Measurements from ENCODE around the gene SHPK.

SHPK gene

GRCh38 chr17:3660311-3660891 lies 24.4 kb upstream of the SHPK start:
- DNase-seq: no peak

DNA sequence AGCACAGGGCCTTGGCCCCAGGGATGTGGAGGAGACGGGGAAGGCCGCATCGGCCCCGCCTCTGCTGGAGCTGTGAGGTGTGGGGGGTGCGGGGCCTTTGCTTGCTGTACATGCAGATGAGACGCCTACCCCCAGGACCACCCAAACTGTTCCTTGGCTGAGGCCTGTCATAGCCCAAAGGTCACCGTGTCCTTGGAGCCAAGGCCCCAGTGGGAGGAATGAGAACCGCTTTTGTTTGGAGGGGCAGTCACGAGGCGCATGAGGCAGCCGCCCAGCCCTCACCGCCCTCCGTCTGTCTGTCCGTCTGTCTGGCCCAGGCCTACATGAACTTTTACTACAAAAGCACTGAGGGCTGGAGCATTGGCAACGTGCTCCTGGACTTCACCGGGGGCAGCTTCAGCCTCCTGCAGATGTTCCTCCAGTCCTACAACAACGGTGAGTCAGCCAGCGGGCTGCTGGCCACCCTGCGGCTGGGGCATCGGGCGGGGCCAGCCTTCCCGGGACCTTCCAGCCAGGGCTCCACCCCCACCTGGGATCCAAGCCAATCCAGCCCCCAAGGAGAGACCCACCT lies 23.6 kb upstream of the SHPK start:
- DNase-seq: no peak

DNA sequence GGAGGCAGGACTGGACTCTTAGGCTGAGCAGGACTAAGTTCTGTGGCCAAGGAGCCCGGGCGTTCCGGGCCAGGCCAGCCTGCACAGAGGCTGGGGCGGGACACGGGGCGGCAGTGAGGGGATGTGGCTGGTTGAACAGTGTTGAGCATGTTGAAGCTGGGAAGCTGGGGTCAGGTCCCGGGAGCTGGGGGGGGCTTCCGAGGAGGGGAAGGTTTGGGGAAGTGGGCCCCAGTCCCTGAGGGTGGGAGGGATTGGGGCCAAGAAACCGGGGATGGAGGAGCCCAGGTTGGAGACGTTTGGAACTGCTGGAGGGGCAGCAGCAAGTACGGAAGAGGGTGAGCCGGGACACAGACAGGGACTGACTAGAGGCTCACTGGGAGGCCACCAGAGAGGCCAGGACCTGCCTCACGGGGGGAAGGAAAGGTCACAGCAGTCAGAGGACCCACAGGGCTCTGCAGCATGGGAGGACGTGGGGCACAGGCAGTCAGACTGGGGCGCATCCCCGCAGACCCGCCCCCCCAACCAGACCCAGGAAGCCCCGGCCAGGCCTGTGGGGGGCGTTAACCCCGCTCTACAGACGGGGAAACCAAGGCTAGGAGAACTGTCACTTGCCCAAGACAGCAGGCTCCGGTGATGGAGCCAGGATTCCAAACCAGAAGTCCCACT lies 22.9 kb upstream of the SHPK start:
- DNase-seq: no peak

DNA sequence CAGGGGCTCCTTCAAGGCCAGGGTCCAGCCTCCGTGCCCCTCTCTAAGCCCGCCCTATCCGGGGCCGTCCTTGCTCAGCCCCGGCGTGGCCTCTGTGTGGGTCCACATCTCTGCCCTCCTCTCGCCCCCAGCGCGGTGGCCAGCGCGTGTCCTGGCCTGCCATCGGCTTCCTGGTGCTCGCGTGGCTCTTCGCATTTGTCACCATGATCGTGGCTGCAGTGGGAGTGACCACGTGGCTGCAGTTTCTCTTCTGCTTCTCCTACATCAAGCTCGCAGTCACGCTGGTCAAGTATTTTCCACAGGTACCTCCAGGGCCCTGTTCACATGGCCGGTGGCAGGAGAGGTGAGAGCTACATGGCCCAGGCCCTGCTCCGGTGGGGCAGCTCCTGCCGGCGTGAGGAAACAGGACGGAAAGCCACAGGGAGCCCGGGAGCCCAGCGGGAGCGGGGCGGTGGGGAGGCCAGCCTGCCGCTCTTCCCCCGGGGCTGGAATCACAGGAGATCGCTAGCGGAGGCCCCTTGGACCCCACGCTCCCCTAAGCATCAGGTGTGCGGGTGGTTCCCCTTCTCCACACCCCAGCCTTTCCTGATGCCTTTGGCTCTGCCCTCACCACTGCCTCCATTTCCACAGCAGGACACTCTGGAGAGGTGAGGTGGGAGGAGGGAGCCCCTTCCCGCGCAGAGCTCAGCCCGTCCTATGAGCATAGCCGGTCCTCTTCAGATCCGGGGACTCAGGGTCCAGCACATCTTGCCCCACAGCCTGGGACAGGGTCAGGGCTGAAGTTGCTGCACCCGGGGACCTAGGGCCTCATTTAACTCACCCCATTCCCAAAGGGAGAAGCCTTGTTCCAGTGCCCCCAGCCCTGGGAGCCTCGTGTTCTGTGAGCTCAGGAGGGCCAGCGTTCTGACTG lies 22.1 kb upstream of the SHPK start:
- DNase-seq: peak in 1 of 2 donors; percentile 72

- DNase-seq: no peak
Measured at GRCh38 chr17:3657588-3657869, 21.5 kb upstream of the SHPK start.

DNA sequence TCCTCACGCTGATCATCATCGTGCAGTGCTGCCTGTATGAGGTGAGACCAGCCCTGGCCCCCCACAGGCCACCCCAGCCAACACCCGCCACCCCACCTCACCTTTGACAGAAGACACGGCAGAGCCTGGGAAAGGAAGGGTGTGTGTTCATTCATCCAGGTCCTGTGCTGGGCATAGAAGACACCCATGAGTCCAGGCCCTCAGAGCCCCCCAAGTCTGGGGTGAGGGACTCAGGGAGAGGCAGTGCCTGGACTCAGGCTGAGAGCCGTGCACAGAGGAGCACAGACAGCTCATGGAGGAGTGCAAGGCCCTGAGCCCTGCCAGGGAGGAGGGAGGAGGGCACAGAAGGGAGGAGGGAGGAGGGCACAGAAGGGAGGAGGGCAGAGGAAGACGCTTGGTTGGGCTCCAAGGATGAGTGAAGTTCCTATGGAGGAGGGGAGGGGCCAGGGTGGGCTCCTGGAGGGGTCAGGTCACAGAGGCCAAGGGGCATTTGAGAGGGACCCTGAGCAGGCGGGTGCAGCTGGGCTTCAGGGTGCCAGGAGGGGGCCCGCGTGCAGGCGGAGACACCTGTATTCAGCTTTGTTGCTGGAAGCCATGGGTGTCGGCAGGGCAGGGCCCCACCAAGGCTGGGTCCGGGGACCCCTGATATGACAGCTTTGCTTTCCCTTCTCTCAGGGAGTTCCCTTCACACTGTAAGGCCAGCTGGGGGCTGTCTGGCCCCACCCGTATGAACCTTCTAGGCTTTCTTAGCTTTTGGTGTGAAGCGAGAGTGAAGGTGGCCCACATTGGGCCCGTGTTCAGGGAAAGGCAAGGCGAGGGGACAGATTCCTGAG lies 20.9 kb upstream of the SHPK start:
- no peak for DNase-seq

GRCh38 chr17:3656353-3656752 lies 20.3 kb upstream of the SHPK start:
- no peak for DNase-seq

DNA sequence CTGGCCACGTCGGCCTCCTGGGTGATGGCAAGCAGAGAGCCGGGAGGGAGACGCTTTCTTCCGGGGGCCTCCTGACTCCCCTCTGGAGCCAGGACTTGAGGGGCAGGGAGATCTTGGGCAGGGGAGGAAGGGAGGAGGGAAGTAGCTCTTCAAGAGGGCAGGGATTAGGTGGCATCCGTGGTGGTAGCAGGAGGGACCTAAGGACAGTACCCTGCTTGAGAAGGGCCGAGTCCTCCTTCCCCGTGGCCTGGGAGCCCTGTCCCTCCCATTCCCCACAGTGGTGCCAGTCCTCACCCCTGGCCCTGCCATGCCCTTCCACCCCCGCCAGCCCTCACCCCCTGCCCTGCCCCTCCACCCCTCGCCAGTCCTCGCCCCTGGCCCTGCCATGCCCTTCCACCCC lies 19.7 kb upstream of the SHPK start:
- DNase-seq: no peak

- peak; percentile 42 to 72 for DNase-seq
Measured at GRCh38 chr17:3647769-3648555, 11.9 kb upstream of the SHPK start.

DNA sequence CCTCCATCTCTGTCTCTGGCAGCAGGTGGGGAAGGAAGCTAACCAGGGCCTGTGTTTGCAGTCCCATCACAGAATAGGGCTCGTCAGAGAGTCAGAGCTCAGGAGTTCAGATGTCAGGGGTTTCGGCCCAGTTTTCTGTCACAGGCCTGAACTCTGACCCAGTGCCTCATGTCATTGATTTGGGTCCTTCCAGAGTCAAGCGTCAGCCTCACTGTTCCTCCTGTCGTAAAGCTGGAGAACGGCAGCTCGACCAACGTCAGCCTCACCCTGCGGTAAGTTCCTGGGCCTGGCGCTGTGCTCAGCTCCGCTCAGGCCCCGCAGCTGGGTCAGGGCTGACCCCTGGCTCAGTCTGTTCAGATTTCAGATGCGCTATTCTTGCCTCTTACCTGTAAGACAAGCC lies 11.2 kb upstream of the SHPK start:
- no peak for DNase-seq

DNA sequence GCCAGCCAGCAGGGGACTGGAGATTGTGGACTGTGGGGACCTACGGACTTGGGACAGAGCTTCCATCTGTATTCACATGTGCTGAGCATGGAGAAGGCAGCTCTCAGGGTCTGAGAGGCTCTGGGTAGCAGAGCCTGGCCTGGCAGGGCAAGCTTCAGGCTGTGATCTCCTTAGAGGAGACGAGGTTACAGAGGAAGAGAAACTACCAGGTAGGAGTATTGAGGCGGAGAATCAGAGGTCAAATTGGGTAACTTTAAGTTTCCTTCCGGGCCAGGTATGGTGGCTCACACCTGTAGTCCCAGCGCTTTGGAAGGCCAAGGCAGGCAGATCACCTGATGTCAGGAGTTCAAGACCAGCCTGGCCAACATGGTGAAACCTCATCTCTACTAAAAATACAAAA lies 9.3 kb upstream of the SHPK start:
- no peak for DNase-seq

- DNase-seq: peak; percentile 89 to 94
Measured at GRCh38 chr17:3643889-3644349, 7.9 kb upstream of the SHPK start.

DNA sequence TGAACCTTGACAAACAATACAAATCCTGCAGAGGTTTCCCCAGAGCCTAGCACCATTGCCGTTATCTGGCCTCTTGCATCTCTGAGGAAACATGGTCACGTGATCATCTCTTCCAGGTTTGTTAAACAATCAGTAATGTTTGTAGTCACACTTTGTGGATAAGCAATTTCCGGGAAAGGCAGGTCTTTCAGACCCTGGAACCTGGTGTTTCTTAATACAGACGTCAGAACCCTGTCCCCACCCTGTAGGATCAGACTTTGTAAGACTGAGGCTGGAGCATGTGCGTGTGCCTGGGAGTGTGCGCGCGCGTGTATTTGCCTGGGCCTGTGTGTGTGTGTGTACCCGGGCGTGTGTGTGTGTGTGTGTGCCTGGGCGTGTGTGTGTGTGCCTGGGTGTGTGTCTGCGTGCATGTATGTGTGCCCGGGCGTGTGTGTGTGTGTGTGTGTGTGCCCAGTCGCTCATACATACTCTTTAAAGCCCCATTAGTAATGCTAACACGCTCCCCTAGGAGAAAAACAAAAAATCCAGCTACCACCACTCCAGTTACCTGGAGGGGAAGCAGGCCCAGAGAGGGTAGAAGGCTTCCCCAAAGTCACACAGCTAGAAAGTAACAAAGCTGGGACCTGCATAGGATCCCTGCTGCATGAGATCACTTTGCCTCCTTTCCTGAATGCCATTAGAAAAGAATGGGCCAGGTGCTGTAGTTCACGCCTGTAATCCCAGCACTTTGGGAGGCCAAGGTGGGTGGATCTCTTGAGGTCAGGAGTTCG lies 5.9 kb upstream of the SHPK start:
- peak in 1 of 2 donors; percentile 40 for DNase-seq

DNA sequence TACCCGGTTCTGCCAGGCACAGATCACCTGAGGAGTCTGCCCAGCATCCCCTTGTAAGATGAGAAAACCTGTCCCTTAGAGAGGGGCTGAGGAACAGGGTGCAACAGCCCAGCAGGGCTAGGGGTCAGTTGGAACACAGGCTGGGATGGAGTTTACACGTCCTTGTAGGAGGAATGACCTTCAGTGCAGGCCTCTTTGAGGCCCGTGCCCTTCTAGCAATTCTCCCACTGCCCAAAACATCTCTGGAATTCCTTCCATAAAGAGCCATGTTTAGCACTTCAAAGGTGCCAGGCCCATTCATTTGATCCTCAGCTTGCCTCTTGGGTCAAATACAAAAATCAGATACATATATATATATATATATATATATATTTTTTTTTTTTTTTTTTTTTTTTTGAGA lies 5.0 kb upstream of the SHPK start:
- no peak for DNase-seq

- DNase-seq: peak; percentile 94 to 95
Measured at GRCh38 chr17:3639981-3640596, 4.0 kb upstream of the SHPK start.

- peak in 1 of 2 donors; percentile 21 for DNase-seq
Measured at GRCh38 chr17:3636908-3637373, 891 bp upstream of the SHPK start.

DNA sequence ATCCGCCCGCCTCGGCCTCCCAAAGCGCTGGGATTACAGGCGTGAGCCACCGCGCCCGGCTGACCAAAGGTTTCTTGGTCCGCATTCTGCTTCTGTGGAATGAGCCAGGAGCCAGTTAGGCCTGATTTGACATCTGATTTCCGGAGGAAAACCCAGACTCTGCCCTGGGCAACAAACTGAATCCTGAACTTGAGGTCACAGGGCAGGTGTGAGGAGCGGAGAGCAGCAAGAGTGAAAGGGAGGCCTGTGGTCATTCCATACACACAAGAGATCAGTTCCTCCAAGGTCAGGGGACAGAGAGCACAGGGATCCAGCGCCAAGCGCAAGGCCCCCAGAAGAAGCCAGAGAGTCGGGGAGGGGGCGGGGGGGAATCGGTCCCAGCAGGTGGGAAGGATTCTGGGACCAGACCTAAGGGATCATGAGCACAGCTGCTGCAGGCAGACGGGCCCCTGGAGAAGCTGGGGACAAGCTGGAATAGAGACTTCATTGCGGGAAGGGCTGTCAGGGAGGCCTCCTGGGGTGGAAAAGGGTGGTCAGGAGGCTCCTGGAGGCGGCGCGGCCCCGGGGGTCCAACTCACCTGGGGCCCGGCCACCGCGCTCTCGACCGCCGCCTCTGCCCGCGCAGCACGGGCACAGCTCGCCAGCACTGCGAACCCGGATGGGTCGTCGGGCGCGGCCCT lies 436 bp downstream of the SHPK start:
- DNase-seq: peak in 1 of 2 donors; percentile 25

DNA sequence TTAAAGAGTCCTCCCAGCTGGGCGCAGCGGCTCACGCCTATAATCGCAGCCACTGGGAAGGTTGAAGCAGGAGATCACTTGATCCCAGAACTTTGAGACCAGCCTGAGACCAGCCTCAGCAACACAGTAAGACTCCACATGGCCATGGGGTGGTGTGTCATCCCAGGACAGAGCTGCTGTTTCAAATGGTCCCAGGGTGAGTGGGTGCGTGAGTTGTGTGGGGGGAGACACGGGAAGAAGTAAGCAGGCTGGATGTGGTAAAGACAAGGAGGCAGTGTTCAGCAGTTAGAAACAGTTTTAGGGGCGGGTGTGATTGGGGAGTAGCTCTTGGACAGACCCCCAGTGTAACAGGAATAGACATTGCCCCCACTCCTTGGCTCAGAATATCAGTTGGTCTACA lies 3.8 kb downstream of the SHPK start:
- DNase-seq: peak; percentile 54 to 82

DNA sequence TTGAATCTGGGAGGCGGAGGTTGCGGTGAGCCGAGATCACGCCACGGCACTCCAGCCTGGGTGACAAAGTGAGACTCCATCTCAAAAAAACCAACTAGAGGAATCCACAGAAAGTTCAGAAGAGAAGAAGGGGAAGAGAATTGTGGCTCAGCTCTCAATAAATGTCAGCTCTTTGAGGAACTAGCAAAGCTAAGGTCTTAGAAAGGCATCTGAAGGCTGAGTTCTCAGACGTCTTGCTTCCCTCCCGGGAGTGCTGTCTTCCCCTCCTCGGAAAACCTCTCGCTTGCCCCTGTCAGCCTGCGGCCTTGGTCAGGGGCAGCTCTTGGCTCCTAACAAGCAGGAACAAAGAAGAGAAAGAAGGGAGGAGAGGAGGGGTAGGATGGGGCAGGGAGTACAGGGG lies 5.3 kb downstream of the SHPK start:
- DNase-seq: peak; percentile 50 to 54

- DNase-seq: no peak
Measured at GRCh38 chr17:3627769-3628167, 8.3 kb downstream of the SHPK start.

Data from inflammatory macrophage (primary cell).